Measurements from ENCODE around the gene IMMP2L. TPM values are rescaled to one million over a fixed set of nuclear protein-coding genes. Genes with fewer than 3 reads are reported as not detected.

Gene IMMP2L
- total RNA-seq, 1 donor from 2014 or later, result 11.1 TPM

- DNase-seq (ENCODE audit: extremely low read depth, low read depth, low spot score), result no peak
These were observed 937.0 kb downstream of the IMMP2L start for GRCh38 chr7:110625294-110625693.

GRCh38 chr7:110623436-110623835 is 938.9 kb downstream of the IMMP2L start:
- DNase-seq (ENCODE audit: extremely low read depth, low read depth, low spot score), result no peak

- no peak for DNase-seq (ENCODE audit: extremely low read depth, low read depth, low spot score)
These were observed 941.0 kb downstream of the IMMP2L start for GRCh38 chr7:110621289-110621688.

GRCh38 chr7:110620110-110620735 is 942.1 kb downstream of the IMMP2L start:
- no peak for DNase-seq (ENCODE audit: extremely low read depth, low read depth, low spot score)
